H1 (cell line): ENCODE data around the gene DGAT2L6. TPM values are rescaled to one million over a fixed set of nuclear protein-coding genes. Genes with fewer than 3 reads are reported as not detected.
"Not testable (repeated sequence)": the region's sequence is repeated elsewhere in the genome, so short reads cannot be mapped to it uniquely, and the experiment has no call there.

Experiments used
- CTCF ChIA-PET: fragments of 300-600 bp; sonication (Branson Sonifier 250); formaldehyde crosslinking; loops from one replicate; lab custom pipeline; 2021; ENCODE audit not compliant: partially characterized antibody; lab: Charles Lee
- POLR2A ChIA-PET: fragments of 300-600 bp; sonication (Branson Sonifier 250); formaldehyde crosslinking; loops from one replicate; lab custom pipeline; 2021; ENCODE audit warnings: inconsistent platforms; ENCODE audit not compliant: partially characterized antibody; lab: Charles Lee
- DNase-seq, 2 experiments: peaks; one replicate each; pipeline versions ENCODE4 v3.0.0 to v3.0.0-alpha.2; 2010 to 2022; ENCODE audit warnings: low spot score in 2 of 2, low read depth in 1 of 2, mixed read lengths in 1 of 2
- FAIRE-seq: peaks from 2 replicates; lab custom pipeline; 2011; peaks lifted over from hg19 to GRCh38; lab: Jason Lieb, UNC
- H2AFZ ChIP-seq: 2 replicates; pipeline ENCODE4 v1.8.1; 2012; ENCODE audit warnings: low read length, inconsistent platforms
- H2AK5ac ChIP-seq: 2 replicates; pipeline ENCODE4 v1.6.1; 2013; ENCODE audit warnings: low read depth, low read length
- H2BK120ac ChIP-seq: replicated peaks from 2 replicates; pipeline ENCODE3; 2013; ENCODE audit warnings: low read depth, low read length, inconsistent platforms
- H2BK12ac ChIP-seq: 2 replicates; pipeline ENCODE4 v1.6.1; 2013; ENCODE audit warnings: low read depth, low read length
- H2BK15ac ChIP-seq: 2 replicates; pipeline ENCODE4 v1.6.1; 2013; ENCODE audit warnings: low read length
- H2BK20ac ChIP-seq: 2 replicates; pipeline ENCODE4 v1.6.1; 2013; ENCODE audit warnings: low read length
- H2BK5ac ChIP-seq: 2 replicates; pipeline ENCODE4 v1.6.1; 2013; ENCODE audit warnings: low read depth, low read length
- H3K14ac ChIP-seq: 2 replicates; pipeline ENCODE4 v1.6.1; 2013; ENCODE audit warnings: inconsistent platforms; ENCODE audit not compliant: insufficient read length
- H3K18ac ChIP-seq: 2 replicates; pipeline ENCODE4 v1.6.1; 2013; ENCODE audit warnings: low read length; ENCODE audit errors: extremely low read depth
- H3K23ac ChIP-seq: 2 replicates; pipeline ENCODE4 v1.6.1; 2013; ENCODE audit warnings: inconsistent platforms; ENCODE audit not compliant: insufficient read length
- H3K23me2 ChIP-seq: 2 replicates; pipeline ENCODE4 v1.6.1; 2013; ENCODE audit warnings: low read depth, low read length
- H3K27ac ChIP-seq: 2 replicates; pipeline ENCODE4 v1.6.1; 2011; ENCODE audit warnings: low read depth, low read length, inconsistent platforms
- H3K27me3 ChIP-seq, 4 experiments: replicated peaks in 1 of 4; 1 replicate in 1 of 4; 2 replicates in 3 of 4; pipeline versions ENCODE4 v1.6.1 to v1.8.1; 2011 to 2013; ENCODE audit warnings: low read length in 3 of 4, mild to moderate bottlenecking in 3 of 4, inconsistent platforms in 2 of 4, mixed read lengths in 2 of 4, moderate library complexity in 1 of 4; ENCODE audit not compliant: control insufficient read depth in 3 of 4, insufficient read depth in 3 of 4; ENCODE audit errors: extremely low read depth in 1 of 4
- H3K36me3 ChIP-seq, 4 experiments: 2 replicates each; pipeline versions ENCODE4 v1.6.1 to v1.8.1; 2011 to 2013; ENCODE audit warnings: mild to moderate bottlenecking in 4 of 4, low read length in 3 of 4, moderate library complexity in 2 of 4, control low read depth in 1 of 4, inconsistent platforms in 1 of 4; ENCODE audit not compliant: insufficient read depth in 4 of 4, control insufficient read depth in 2 of 4
- H3K4ac ChIP-seq: replicated peaks from 2 replicates; pipeline ENCODE3; 2013; ENCODE audit warnings: low read length, low read depth, mixed read lengths, inconsistent platforms; ENCODE audit not compliant: insufficient read length
- H3K4me1 ChIP-seq, 4 experiments: replicated peaks in 1 of 4; 1 replicate in 1 of 4; 2 replicates in 3 of 4; pipeline versions ENCODE4 v1.6.1 to v1.8.1; 2011 to 2013; ENCODE audit warnings: low read length in 3 of 4, inconsistent platforms in 2 of 4, mixed read lengths in 1 of 4; ENCODE audit not compliant: insufficient read depth in 4 of 4, control insufficient read depth in 3 of 4
- H3K4me2 ChIP-seq, 2 experiments: 2 replicates each; pipeline versions ENCODE4 v1.6.1 to v1.8.1; 2011 to 2013; ENCODE audit warnings: low read depth in 2 of 2, low read length in 2 of 2, control low read depth in 1 of 2, inconsistent platforms in 1 of 2, mild to moderate bottlenecking in 1 of 2; ENCODE audit not compliant: insufficient read depth in 1 of 2
- H3K4me3 ChIP-seq, 4 experiments: fragments of 200-600, 300-600 bp in 1 of 4; sonication (generic), shearing (Covaris generic), sonication (Bioruptor Twin) in 1 of 4; 2 replicates each; pipeline versions ENCODE4 v1.5.1 to v1.8.1; 2011 to 2016; ENCODE audit warnings: low read length in 4 of 4, low read depth in 3 of 4, control low read depth in 2 of 4, inconsistent platforms in 2 of 4, mild to moderate bottlenecking in 2 of 4, mixed read lengths in 1 of 4, moderate library complexity in 1 of 4; ENCODE audit not compliant: insufficient read depth in 2 of 4; ENCODE audit errors: extremely low read depth in 1 of 4
- H3K56ac ChIP-seq: replicated peaks from 2 replicates; pipeline ENCODE3; 2013; ENCODE audit warnings: low read depth, mild to moderate bottlenecking, mixed read lengths, low read length, inconsistent platforms; ENCODE audit not compliant: insufficient read length
- H3K79me1 ChIP-seq: 2 replicates; pipeline ENCODE4 v1.6.1; 2013; ENCODE audit warnings: low read depth, low read length, control low read depth
- H3K79me2 ChIP-seq, 2 experiments: 2 replicates each; pipeline versions ENCODE4 v1.6.1 to v1.8.1; 2012 to 2013; ENCODE audit warnings: low read length in 2 of 2, mild to moderate bottlenecking in 2 of 2, inconsistent platforms in 1 of 2; ENCODE audit not compliant: insufficient read depth in 2 of 2, control insufficient read depth in 1 of 2
- H3K9ac ChIP-seq, 4 experiments: replicated peaks in 1 of 4; 1 replicate in 1 of 4; 2 replicates in 3 of 4; pipeline versions ENCODE4 v1.6.1 to v1.8.1; 2011 to 2013; ENCODE audit warnings: low read depth in 3 of 4, low read length in 3 of 4, control low read depth in 2 of 4, mild to moderate bottlenecking in 2 of 4, moderate library complexity in 2 of 4, inconsistent platforms in 1 of 4; ENCODE audit errors: extremely low read depth in 1 of 4
- H3K9me3 ChIP-seq, 2 experiments: 2 replicates each; pipeline versions ENCODE4 v1.6.1 to v1.8.1; 2012 to 2013; ENCODE audit warnings: mild to moderate bottlenecking in 2 of 2, moderate library complexity in 2 of 2, control low read depth in 1 of 2, inconsistent platforms in 1 of 2, low read depth in 1 of 2, low read length in 1 of 2, mixed read lengths in 1 of 2; ENCODE audit not compliant: insufficient read depth in 2 of 2
- H4K20me1 ChIP-seq, 2 experiments: replicated peaks in 1 of 2; 2 replicates each; pipeline versions ENCODE3 to v1.8.1; 2011 to 2013; ENCODE audit warnings: inconsistent platforms in 2 of 2, low read length in 2 of 2, mild to moderate bottlenecking in 1 of 2; ENCODE audit not compliant: insufficient read depth in 2 of 2, control insufficient read depth in 1 of 2
- H4K5ac ChIP-seq: 2 replicates; pipeline ENCODE4 v1.6.1; 2013; ENCODE audit warnings: low read length, low read depth, mixed read lengths, inconsistent platforms; ENCODE audit not compliant: insufficient read length
- H4K8ac ChIP-seq: 2 replicates; pipeline ENCODE4 v1.8.0; 2013; ENCODE audit warnings: mild to moderate bottlenecking, moderate library complexity, low read length, inconsistent platforms; ENCODE audit not compliant: insufficient read depth; ENCODE audit errors: extremely low read depth
- H4K91ac ChIP-seq: replicated peaks from 2 replicates; pipeline ENCODE3; 2013; ENCODE audit warnings: low read length, mixed read lengths, inconsistent platforms; ENCODE audit not compliant: insufficient read length
- ASH2L ChIP-seq: fragments of 200-600, 300-600 bp; sonication (generic); IDR thresholded peaks from one replicate; pipeline ENCODE4 v1.7.1; 2017; ENCODE audit warnings: low read length
- ATF2 ChIP-seq: IDR thresholded peaks from 2 replicates; pipeline ENCODE4 v1.6.1; 2012; ENCODE audit warnings: low read length, inconsistent platforms
- CEBPB ChIP-seq: IDR thresholded peaks from 2 replicates; pipeline ENCODE4 v1.6.1; 2012; ENCODE audit warnings: low read depth, low read length
- CREB1 ChIP-seq: IDR thresholded peaks from 2 replicates; pipeline ENCODE4 v1.6.1; 2012; ENCODE audit warnings: inconsistent platforms
- PHF8 ChIP-seq: fragments of 200-600 bp; sonication (generic); conservative IDR thresholded peaks from 2 replicates; pipeline ENCODE4 v1.7.1; 2012; ENCODE audit warnings: low read depth, mild to moderate bottlenecking, inconsistent platforms, low read length, moderate library complexity
- SP2 ChIP-seq: IDR thresholded peaks from 2 replicates; pipeline ENCODE4 v1.6.1; 2012; ENCODE audit warnings: mild to moderate bottlenecking, low read length, inconsistent platforms
- WGBS, 2 experiments: shearing (Covaris generic) in 1 of 2; methylation state at CpG; one replicate each; pipeline versions ENCODE4 v1.1.6 to v1.1.7; 2013 to 2015; ENCODE audit warnings: low lambda C conversion rate in 2 of 2, mixed read lengths in 2 of 2, inconsistent platforms in 1 of 2, low coverage in 1 of 2, missing lambda C conversion rate in 1 of 2; ENCODE audit not compliant: insufficient replicate concordance in 2 of 2, insufficient coverage in 1 of 2, insufficient read length in 1 of 2; ENCODE audit errors: extremely low coverage in 1 of 2, missing lambda C conversion rate in 1 of 2; 5-methylcytosine and 5-hydroxymethylcytosine counted together
- polyA plus RNA-seq, 7 experiments: library from polyadenylated mRNA; depleted of rRNA in 3 of 7; stranded (reverse) in 5 of 7; unstranded in 2 of 7; fragments of >200 nt in 5 of 7; fragments of 200-250 nt in 2 of 7; gene quantifications; 1 replicate in 5 of 7; 2 replicates in 1 of 7; 4 replicates in 1 of 7; pipeline versions ENCODE4 v1.2.1 to v1.2.3, GENCODE V29; 2011 to 2013; ENCODE audit warnings: missing spikeins in 2 of 7, mixed read lengths in 2 of 7
- total RNA-seq: library from RNA; stranded (reverse); fragmentation: NEBNext Ultra II Directional; extraction: Animal tissue kit (Norgen Biotek cat#: 25700); gene quantifications from 2 replicates; pipeline ENCODE4 v1.2.1, GENCODE V29; 2021

DGAT2L6 gene
- total and polyA plus RNA-seq, 2 of the 8 experiments (the other 6 are each of a cell fraction or from before 2014, with no cell fraction given): not detected

DNA sequence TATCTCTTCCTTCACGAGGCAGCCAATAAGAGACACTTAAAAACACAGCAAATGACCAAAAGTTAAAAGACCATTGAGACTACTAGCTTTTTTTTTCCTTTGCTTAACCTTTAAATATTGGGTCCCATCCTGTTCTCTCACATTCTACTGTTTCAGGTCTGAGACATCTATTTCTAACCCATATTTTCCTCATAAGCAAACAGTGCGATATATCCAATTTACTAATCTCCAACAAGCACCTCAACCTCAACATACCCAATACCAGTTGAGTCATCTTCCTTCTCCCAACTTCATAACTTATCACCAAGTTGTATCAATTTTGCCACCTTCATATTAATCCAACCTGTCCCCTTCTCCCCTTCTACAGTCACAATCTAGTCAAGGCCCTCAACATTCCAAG lies 64.2 kb downstream of the DGAT2L6 start (continued):
- TF ChIP-seq ATF2 (no peak), CREB1 (no peak), CEBPB (no peak), ASH2L (no peak), PHF8 (no peak), SP2 (no peak)

GRCh38 chrX:70243601-70244000 lies 66.3 kb downstream of the DGAT2L6 start:
- POLR2A ChIA-PET, H2BK12ac ChIP-seq, H3K4me2 ChIP-seq, FAIRE-seq, H2AK5ac ChIP-seq, CTCF ChIA-PET, H3K4ac ChIP-seq, H3K79me1 ChIP-seq, H2BK15ac ChIP-seq, H3K14ac ChIP-seq, H4K20me1 ChIP-seq, H3K18ac ChIP-seq, H2BK5ac ChIP-seq, H3K4me1 ChIP-seq, H2BK20ac ChIP-seq, H3K4me3 ChIP-seq, H3K79me2 ChIP-seq, H3K27me3 ChIP-seq, H4K5ac ChIP-seq, H3K27ac ChIP-seq, H3K9ac ChIP-seq, H3K36me3 ChIP-seq, H2AFZ ChIP-seq, H3K23ac ChIP-seq, H4K91ac ChIP-seq, H3K9me3 ChIP-seq, H2BK120ac ChIP-seq, H4K8ac ChIP-seq, H3K56ac ChIP-seq, H3K23me2 ChIP-seq, DNase-seq: not testable (repeated sequence)
- WGBS, 2 experiments: 57% methylated on average over 1 of the region's 5 CpGs; no CpG with 5 or more reads in 1 of the 2 experiments
